Stimulated activated CD8-positive, alpha-beta memory T cell treated with anti-CD3 and anti-CD28 coated beads, Interleukin-12 subunit alpha, Interleukin-12 subunit beta, amount 100 ng/mL, for 24 hours (primary cell): ENCODE data around the gene LARP1.
"Not testable (repeated sequence)": the region's sequence is repeated elsewhere in the genome, so short reads cannot be mapped to it uniquely, and the experiment has no call there.

Source experiments
- DNase-seq: peaks from one replicate; pipeline ENCODE4 v3.0.0-alpha.2; 2020; ENCODE audit errors: extremely low read depth

The LARP1 gene

DNA sequence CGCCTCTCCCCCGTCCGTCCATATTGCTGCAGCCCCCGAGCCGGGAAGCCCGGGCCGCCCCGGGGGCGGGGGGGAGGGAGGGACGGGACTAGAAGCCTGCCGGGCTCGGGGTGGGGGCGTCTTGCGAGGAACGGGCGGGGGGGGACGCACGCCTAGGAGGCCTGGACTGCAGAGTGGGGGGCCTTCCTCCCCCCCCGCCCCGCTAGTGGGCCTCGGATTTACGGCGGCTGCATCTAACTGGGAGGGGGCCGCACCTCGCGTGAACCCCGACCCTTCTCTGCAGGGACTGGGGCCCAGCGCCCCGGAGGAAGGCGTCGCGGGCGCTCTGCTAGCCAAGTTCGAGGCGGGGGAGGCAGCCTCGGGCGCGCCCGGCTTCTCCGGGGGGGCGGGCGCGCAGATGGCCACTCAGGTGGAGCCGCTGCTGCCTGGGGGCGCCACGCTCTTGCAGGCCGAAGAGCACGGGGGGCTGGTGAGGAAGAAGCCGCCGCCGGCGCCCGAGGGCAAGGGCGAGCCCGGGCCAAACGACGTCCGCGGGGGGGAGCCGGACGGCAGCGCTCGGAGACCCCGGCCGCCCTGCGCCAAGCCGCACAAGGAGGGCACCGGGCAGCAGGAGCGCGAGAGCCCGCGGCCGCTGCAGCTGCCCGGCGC is at the start of gene LARP1:
Gene LARP1 (plus strand): TSS at position 17 of the 648 bp plus-strand sequence. CDS start 381 bp downstream, at position 398.
- no peak for DNase-seq

DNA sequence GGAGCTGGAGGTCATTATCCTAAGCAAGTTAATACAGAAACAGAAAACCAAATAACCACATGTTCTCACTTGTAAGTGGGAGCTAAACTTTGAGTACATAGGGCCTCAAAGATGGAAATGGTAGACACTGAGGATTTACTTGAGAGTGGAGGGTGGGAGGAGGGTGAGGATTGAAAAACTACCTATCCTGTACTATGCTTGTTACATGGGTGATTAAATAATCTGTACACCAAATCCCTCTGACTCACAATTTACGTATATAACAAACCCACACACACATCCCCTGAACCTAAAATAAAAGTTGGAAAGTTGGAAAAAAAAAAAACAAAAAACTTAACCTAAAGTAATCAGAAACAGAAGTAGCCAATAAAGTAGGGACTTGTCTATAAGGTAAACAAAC is 48.8 kb upstream of the LARP1 start:
- no peak for DNase-seq

- DNase-seq, result no peak
These were observed 47.5 kb upstream of the LARP1 start for GRCh38 chr5:154707641-154708040.

DNA sequence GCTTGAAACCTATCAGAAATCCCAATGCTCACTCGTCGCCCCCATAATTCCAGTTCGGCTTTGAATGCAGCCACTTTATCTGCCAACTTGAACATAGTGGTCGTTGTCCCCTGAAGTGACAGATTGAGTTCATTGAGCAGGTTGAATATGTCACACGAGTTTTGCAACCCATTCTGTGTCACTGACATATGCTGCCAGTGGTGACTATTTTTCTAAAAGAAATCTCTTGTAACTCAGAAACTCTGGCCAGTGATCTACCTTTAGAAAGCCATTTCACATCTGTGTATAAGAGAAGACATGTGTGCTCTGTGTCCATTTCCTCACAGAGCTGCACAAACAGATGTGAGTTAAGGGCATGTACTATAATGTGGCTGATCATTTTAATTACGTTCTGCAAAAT is 47.0 kb upstream of the LARP1 start:
- DNase-seq, result no peak

GRCh38 chr5:154708846-154709245 is 46.3 kb upstream of the LARP1 start:
- DNase-seq, result no peak

DNA sequence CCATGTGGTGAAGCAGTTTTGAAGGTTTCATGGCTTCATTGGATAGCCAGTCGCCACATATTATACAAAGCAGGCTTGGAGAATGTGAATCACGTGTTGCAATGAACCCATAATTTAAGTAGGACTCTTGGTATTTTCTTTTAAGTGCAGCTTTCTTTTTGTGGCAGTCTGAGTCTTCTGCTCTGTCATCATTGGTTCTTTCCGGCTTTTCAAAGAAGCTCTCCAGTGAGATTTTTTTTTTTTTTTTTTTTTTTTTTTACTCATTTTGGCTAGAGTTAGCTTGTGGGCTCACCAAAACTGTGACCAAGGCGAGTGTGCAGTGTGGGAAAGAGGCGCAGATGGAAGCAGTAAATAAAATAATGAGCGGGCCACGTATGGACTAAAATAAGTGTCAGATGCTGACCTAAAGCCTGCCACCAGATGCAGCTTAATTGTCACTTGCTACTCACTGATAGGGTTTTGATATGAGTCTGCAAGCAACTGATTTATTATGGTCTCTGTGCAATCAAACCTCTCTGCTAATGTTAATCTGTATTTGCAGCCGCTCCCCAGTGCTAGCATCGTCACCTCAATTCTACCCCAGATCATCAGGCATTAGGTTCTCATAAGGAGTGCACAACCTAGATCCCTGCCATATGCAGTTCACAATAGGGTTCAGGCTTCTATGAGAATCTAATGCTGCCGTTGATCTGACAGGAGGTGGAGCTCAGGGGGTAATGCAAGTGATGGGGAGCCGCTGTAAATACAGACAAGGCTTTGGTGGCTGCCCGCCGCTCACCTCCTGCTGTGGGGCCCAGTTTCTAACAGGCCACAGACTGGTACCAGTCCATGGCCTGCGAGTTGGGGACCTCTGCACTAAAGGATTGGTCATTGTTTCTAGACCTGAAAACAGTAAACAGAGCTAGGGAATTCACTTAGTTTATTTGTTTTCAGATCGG is 45.5 kb upstream of the LARP1 start:
- DNase-seq, result no peak

- DNase-seq, result no peak
These were observed 42.4 kb upstream of the LARP1 start for GRCh38 chr5:154712518-154713437.

- no peak for DNase-seq
These were observed 41.5 kb upstream of the LARP1 start for GRCh38 chr5:154713615-154714125.

- DNase-seq, result no peak
These were observed 40.8 kb upstream of the LARP1 start for GRCh38 chr5:154714266-154714986.

DNA sequence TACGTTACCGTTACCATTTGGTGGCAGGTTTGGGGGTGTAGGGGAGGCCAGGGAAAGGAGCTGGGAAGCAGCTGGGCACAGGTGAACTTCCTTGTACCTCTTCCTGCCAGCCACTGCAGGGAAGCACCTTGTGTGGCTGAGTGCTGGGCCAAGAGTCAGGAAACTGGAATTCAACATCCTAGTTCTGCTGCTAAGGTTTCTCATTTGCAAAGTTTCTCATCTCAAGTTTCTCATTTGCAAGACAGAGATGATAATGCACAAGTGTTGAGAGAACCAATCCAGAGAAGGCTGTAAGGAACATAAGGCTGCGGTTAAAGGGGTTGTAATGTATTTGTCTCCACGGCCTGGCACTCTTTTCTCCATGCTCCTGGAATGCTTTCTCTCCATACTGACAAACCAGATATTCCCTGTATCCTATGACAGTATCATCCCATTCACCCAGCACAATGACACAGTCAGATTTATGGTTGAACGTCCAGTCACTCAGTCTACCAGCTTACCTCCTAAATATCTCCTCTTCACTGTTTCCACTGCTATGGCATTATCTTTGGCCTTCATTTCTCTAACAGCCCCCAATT is 33.6 kb upstream of the LARP1 start:
- no peak for DNase-seq

GRCh38 chr5:154722097-154722496 is 33.1 kb upstream of the LARP1 start:
- no peak for DNase-seq

DNA sequence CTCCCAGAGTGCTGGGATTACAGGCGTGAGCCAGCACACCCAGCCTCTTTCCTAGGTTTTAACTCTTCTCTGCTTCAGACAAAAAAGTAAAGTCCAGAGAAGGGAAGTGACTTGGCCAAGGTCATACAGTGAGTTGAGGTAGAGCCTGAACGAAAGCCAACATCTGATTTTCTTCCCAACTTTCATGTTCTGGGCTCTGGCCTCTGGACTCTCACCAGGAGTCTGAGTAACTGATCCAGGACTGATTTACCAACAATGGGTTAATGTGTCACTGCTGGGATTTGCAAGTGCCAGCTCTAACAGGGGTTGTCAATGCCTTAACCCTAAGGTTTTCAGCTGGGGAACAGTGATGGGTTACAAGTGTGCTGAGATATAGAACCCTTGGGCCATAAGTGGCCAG is 32.2 kb upstream of the LARP1 start:
- no peak for DNase-seq

DNA sequence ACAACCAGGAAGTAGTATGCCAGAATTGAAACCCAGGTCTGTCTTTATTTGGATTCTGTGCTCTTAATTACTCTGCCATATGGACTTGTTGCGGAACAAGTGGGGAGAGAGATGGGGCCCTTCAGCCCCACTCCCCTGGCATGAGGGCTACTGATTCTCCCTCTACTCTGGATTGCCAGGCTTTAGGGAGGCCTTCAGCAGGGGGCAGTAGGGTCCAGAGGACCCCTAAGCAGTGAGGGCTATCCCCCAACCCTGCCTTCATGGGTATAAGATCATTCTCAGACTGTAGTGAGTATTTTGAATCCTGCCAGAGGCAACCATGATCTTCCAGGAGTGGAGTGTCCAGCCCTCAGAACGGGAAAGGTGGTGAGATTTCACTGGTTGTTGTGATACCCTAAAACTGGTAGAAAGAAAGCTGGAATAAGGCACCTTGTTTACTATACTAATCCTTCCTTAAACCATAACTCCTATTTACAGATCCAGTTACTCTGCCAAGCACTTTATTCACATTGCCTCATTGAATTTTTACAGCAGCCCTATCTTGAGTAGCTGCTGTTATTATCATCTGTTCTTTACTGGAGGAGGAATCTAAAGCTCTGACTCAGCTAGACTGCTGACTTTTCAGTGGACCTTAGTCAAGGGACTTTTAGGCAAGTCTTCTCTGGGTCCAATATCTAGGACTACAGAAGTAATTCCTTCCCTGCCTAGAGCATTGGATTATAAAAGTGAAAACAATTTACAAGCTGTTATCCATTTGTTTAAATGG is 31.3 kb upstream of the LARP1 start:
- DNase-seq, result no peak

DNA sequence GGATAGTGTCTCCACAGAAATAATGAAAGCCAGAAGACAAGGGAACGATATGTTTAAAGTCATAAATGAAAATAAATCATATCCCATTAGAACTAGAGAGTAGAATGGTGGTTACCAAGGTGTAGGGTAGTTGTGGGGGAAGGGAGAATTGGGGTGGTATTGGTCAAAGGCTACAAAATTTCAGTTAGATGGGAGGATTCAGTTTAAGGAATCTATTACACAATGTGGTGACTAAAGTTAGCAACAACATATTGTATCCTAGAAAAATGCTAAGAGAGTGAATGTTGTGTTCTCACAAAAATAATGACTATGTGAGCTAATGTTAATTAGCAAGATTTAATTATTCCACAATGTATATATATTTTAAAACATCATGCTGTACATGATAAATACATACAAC is 27.8 kb upstream of the LARP1 start:
- DNase-seq, result no peak

GRCh38 chr5:154728939-154729588 is 26.1 kb upstream of the LARP1 start:
- DNase-seq, result no peak

GRCh38 chr5:154729613-154730012 is 25.6 kb upstream of the LARP1 start:
- DNase-seq, result no peak

DNA sequence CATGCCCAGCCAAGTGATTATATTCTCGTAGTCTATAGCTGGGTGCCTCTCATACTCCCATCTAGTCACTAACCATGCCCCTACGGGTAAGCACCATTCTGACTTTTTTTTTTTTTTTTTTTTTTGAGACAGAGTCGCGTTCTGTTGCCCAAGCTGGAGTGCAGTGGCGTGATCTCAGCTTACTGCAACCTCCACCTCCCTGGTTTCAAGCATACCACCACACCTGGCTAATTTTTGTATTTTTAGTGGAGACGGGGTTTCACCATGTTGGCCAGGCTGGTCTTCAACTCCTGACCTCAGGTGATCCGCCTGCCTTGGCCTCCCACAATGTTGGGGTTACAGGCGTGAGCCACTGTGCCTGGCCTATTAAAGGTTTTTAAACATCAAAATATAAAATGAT is 24.4 kb upstream of the LARP1 start:
- not testable (repeated sequence) for DNase-seq

GRCh38 chr5:154732212-154732611 is 23.0 kb upstream of the LARP1 start:
- DNase-seq, result no peak
